H9 (cell line): ENCODE measurements around the gene ROR1. TPM values are rescaled to one million over a fixed set of nuclear protein-coding genes. Genes with fewer than 3 reads are reported as not detected.

ENCODE experiments used
- DNase-seq: peaks from one replicate; pipeline ENCODE4 v3.0.0-alpha.2; 2017
- H2AFZ ChIP-seq: one replicate; pipeline ENCODE4 v1.6.1; 2013; ENCODE audit warnings: mild to moderate bottlenecking, low read length, control low read depth, moderate library complexity
- H2AK5ac ChIP-seq: 2 replicates; pipeline ENCODE4 v1.6.1; 2013; ENCODE audit warnings: low read length, control low read depth, mixed read lengths; ENCODE audit not compliant: insufficient read length
- H2BK120ac ChIP-seq: one replicate; pipeline ENCODE4 v1.6.1; 2013; ENCODE audit warnings: low read depth, mild to moderate bottlenecking, low read length, control low read depth, inconsistent platforms; ENCODE audit not compliant: poor library complexity, severe bottlenecking
- H2BK12ac ChIP-seq: 2 replicates; pipeline ENCODE4 v1.6.1; 2013; ENCODE audit warnings: low read length, control low read depth, mixed read lengths, low read depth; ENCODE audit not compliant: insufficient read length
- H2BK15ac ChIP-seq: 2 replicates; pipeline ENCODE4 v1.6.1; 2013; ENCODE audit warnings: low read depth, low read length, control low read depth
- H2BK20ac ChIP-seq: one replicate; pipeline ENCODE4 v1.6.1; 2013; ENCODE audit warnings: low read depth, mild to moderate bottlenecking, low read length, control low read depth, inconsistent platforms; ENCODE audit not compliant: poor library complexity, severe bottlenecking
- H2BK5ac ChIP-seq: 2 replicates; pipeline ENCODE4 v1.6.1; 2013; ENCODE audit warnings: low read length, control low read depth, mixed read lengths; ENCODE audit not compliant: insufficient read length
- H3K14ac ChIP-seq: 2 replicates; pipeline ENCODE4 v1.6.1; 2013; ENCODE audit warnings: low read length, control low read depth; ENCODE audit not compliant: insufficient read depth
- H3K18ac ChIP-seq: 2 replicates; pipeline ENCODE4 v1.6.1; 2013; ENCODE audit warnings: low read depth, mild to moderate bottlenecking, mixed read lengths, low read length, control low read depth; ENCODE audit not compliant: insufficient read length
- H3K23ac ChIP-seq: 2 replicates; pipeline ENCODE4 v1.6.1; 2013; ENCODE audit warnings: low read length, control low read depth, mixed read lengths, low read depth; ENCODE audit not compliant: insufficient read length
- H3K23me2 ChIP-seq: 2 replicates; pipeline ENCODE4 v1.6.1; 2013; ENCODE audit warnings: low read depth, mild to moderate bottlenecking, mixed read lengths, low read length, control low read depth; ENCODE audit not compliant: insufficient read length, poor library complexity, severe bottlenecking
- H3K27ac ChIP-seq: 2 replicates; pipeline ENCODE4 v1.5.1; 2013; ENCODE audit warnings: low read length, control low read depth, mixed read lengths, low read depth; ENCODE audit not compliant: insufficient read length
- H3K27me3 ChIP-seq: 2 replicates; pipeline ENCODE4 v1.6.1; 2013; ENCODE audit warnings: low read length, control low read depth, inconsistent platforms; ENCODE audit not compliant: insufficient read depth
- H3K4ac ChIP-seq: 2 replicates; pipeline ENCODE4 v1.6.1; 2013; ENCODE audit warnings: low read depth, mild to moderate bottlenecking, control low read depth, inconsistent platforms, low read length, moderate library complexity
- H3K4me1 ChIP-seq: 2 replicates; pipeline ENCODE4 v1.6.1; 2013; ENCODE audit warnings: low read length, control low read depth, inconsistent platforms; ENCODE audit not compliant: insufficient read depth
- H3K4me2 ChIP-seq: 2 replicates; pipeline ENCODE4 v1.6.1; 2013; ENCODE audit warnings: low read length, control low read depth, mixed read lengths; ENCODE audit not compliant: insufficient read length, insufficient read depth
- H3K56ac ChIP-seq: 2 replicates; pipeline ENCODE4 v1.6.1; 2013; ENCODE audit warnings: low read depth, mild to moderate bottlenecking, mixed read lengths, low read length, control low read depth; ENCODE audit not compliant: insufficient read length
- H3K79me1 ChIP-seq: 2 replicates; pipeline ENCODE4 v1.6.1; 2013; ENCODE audit warnings: low read depth, mild to moderate bottlenecking, moderate library complexity, low read length, control low read depth, inconsistent platforms; ENCODE audit not compliant: insufficient read depth, poor library complexity, severe bottlenecking
- H3K79me2 ChIP-seq: 2 replicates; pipeline ENCODE4 v1.6.1; 2013; ENCODE audit warnings: low read length, control low read depth, inconsistent platforms; ENCODE audit not compliant: insufficient read depth
- H3K9ac ChIP-seq: 2 replicates; pipeline ENCODE4 v1.6.1; 2013; ENCODE audit warnings: low read length, control low read depth, mixed read lengths; ENCODE audit not compliant: insufficient read length; ENCODE audit errors: extremely low read depth
- H3K9me3 ChIP-seq: one replicate; pipeline ENCODE4 v1.6.1; 2013; ENCODE audit warnings: low read depth, low read length, inconsistent platforms; ENCODE audit not compliant: control insufficient read depth
- H3T11ph ChIP-seq: one replicate; pipeline ENCODE4 v1.6.1; 2013; ENCODE audit warnings: mild to moderate bottlenecking, low read length, control low read depth, inconsistent platforms
- H4K20me1 ChIP-seq: one replicate; pipeline ENCODE4 v1.6.1; 2013; ENCODE audit not compliant: control insufficient read depth, insufficient read length, insufficient read depth
- H4K5ac ChIP-seq: 2 replicates; pipeline ENCODE4 v1.6.1; 2013; ENCODE audit warnings: low read depth, mild to moderate bottlenecking, mixed read lengths, low read length, control low read depth; ENCODE audit not compliant: insufficient read length
- H4K8ac ChIP-seq: replicated peaks from 2 replicates; pipeline ENCODE4 v1.6.1; 2013; ENCODE audit warnings: low read length, control low read depth, mixed read lengths, low read depth; ENCODE audit not compliant: insufficient read length
- H4K91ac ChIP-seq: 2 replicates; pipeline ENCODE4 v1.6.1; 2013; ENCODE audit warnings: low read depth, mild to moderate bottlenecking, moderate library complexity, mixed read lengths, low read length, control low read depth; ENCODE audit not compliant: insufficient read length
- H3K27ac Mint-ChIP-seq, 3 experiments: 2 replicates in 2 of 3; 3 replicates in 1 of 3; pipeline ENCODE4 v1.8.0; 2020 to 2021; ENCODE audit warnings: mixed read lengths in 3 of 3, mild to moderate bottlenecking in 1 of 3, moderate library complexity in 1 of 3
- H3K27me3 Mint-ChIP-seq: 2 replicates; pipeline ENCODE4 v1.8.0; 2021; ENCODE audit warnings: low read depth, mild to moderate bottlenecking, moderate library complexity, mixed read lengths
- H3K36me3 Mint-ChIP-seq, 3 experiments: 2 replicates in 2 of 3; 3 replicates in 1 of 3; pipeline ENCODE4 v1.8.0; 2020 to 2021; ENCODE audit warnings: low read depth in 3 of 3, mixed read lengths in 3 of 3; ENCODE audit not compliant: insufficient read depth in 1 of 3
- H3K4me1 Mint-ChIP-seq, 2 experiments: 2 replicates each; pipeline ENCODE4 v1.8.0; 2020; ENCODE audit warnings: mixed read lengths in 2 of 2
- H3K4me3 Mint-ChIP-seq, 2 experiments: 2 replicates in 1 of 2; 3 replicates in 1 of 2; pipeline ENCODE4 v1.8.0; 2020 to 2021; ENCODE audit warnings: mild to moderate bottlenecking in 2 of 2, mixed read lengths in 2 of 2, moderate library complexity in 1 of 2
- H3K9me3 Mint-ChIP-seq, 2 experiments: 2 replicates in 1 of 2; 3 replicates in 1 of 2; pipeline ENCODE4 v1.8.0; 2020; ENCODE audit warnings: mild to moderate bottlenecking in 2 of 2, mixed read lengths in 2 of 2, moderate library complexity in 1 of 2
- CTCF ChIP-seq: fragments of 200-600 bp; sonication (generic); conservative IDR thresholded peaks from 3 replicates; pipeline ENCODE4 v1.8.0; 2021; ENCODE audit warnings: antibody characterized with exemption, mild to moderate bottlenecking
- WGBS: extraction: QIAGEN DNeasy Blood & Tissue Kit; methylation state at CpG from one replicate; pipeline ENCODE4 v1.1.7; 2013; ENCODE audit warnings: missing lambda C conversion rate, low lambda C conversion rate, mixed read lengths; ENCODE audit not compliant: insufficient read length; ENCODE audit errors: extremely low coverage; 5-methylcytosine and 5-hydroxymethylcytosine counted together
- total RNA-seq: library from RNA; stranded (reverse); gene quantifications from 2 replicates; pipeline ENCODE4 v1.2.1, GENCODE V29; 2021

ROR1 gene
- total RNA-seq, 1 experiment from 2014 or later = 75.9 TPM

DNA sequence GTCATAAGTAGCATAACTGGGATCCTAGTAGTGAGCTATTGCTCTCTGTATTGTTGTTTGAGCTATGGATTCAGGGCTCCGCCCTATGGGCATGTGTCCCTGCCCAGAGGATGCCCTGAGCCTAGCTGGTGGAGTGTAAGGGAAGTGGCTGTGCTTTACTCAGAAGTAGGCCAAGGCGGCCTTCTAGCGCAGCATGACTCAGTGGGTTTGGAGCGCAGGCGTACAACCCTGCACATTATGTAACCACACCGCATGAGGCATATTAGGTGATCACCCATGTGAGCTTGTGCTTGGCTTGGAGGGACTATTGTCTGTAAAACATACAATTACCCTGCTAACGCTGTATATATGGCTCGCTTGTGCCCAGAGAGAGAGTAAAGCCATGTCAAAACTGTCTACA lies 418.5 kb downstream of the ROR1 start:
- Histone ChIP-seq H2BK5ac (no peak overlapping the region), H2AK5ac (no peak overlapping the region), H4K5ac (no peak overlapping the region), H2BK15ac (no peak overlapping the region), H3K4me1 (no peaks in the 10 kb centered on the region), H3K23ac (no peak overlapping the region), H3K79me2 (no peaks in the 10 kb centered on the region), H3K23me2 (no peaks in the 10 kb centered on the region), H3K27ac (no peak overlapping the region), H3K4ac (no peak overlapping the region), H3K56ac (no peak overlapping the region), H3K27me3 (no peaks in the 10 kb centered on the region), H2BK120ac (no peak overlapping the region), H2AFZ (no peak overlapping the region), H4K91ac (no peak overlapping the region), H3K9ac (no peak overlapping the region), H3T11ph (no peak overlapping the region), H2BK12ac (no peak overlapping the region), H2BK20ac (no peak overlapping the region), H3K79me1 (no peaks in the 10 kb centered on the region), H3K14ac (no peak overlapping the region), H3K4me2 (no peak overlapping the region), H4K8ac (no peak overlapping the region), H4K20me1 (no peaks in the 10 kb centered on the region), H3K9me3 (no peaks in the 10 kb centered on the region), H3K18ac (no peak overlapping the region)
- no peak for DNase-seq
- Mint-ChIP-seq H3K27me3 (peaks cover 2% of the 10 kb centered on the region; the same call in 1 of the 2 replicates), H3K4me1 (peaks cover 5 to 9% of the 10 kb centered on the region in 2 experiments; a peak in 3 of 4 replicates), H3K36me3 (peaks cover 0 to 2% (median 0%) of the 10 kb centered on the region in 3 experiments; a peak in 1 of 7 replicates), H3K9me3 (peaks cover 3 to 8% of the 10 kb centered on the region in 2 experiments; a peak in 3 of 5 replicates), H3K27ac (no peak overlapping the region; a peak in 1 of 7 replicates), H3K4me3 (no peak overlapping the region)
- WGBS = no CpG with 5 or more reads among the region's 8 CpGs
- TF ChIP-seq CTCF = no peak
